Mesendoderm (in vitro differentiated cells): ENCODE measurements around the gene MYBPC2.

Experiments used
- DNase-seq: peaks from one replicate; pipeline ENCODE4 v3.0.0; 2013
- H2AK5ac ChIP-seq: 2 replicates; pipeline ENCODE4 v1.6.1; 2013; ENCODE audit warnings: low read length, inconsistent platforms
- H2BK120ac ChIP-seq: 2 replicates; pipeline ENCODE4 v1.6.1; 2013; ENCODE audit warnings: low read depth, mild to moderate bottlenecking, low read length, moderate library complexity, mixed read lengths
- H2BK15ac ChIP-seq: replicated peaks from 2 replicates; pipeline ENCODE4 v1.6.1; 2013; ENCODE audit warnings: low read depth, mild to moderate bottlenecking, moderate library complexity
- H2BK5ac ChIP-seq: 2 replicates; pipeline ENCODE4 v1.6.1; 2013; ENCODE audit warnings: low read length, inconsistent platforms
- H3K18ac ChIP-seq: 2 replicates; pipeline ENCODE4 v1.6.1; 2013; ENCODE audit warnings: mild to moderate bottlenecking, low read length, mixed read lengths
- H3K23ac ChIP-seq: one replicate; pipeline ENCODE4 v1.6.1; 2013; ENCODE audit warnings: low read length
- H3K27ac ChIP-seq: 2 replicates; pipeline ENCODE4 v1.5.1; 2013; ENCODE audit warnings: low read depth, mild to moderate bottlenecking, inconsistent platforms, low read length, moderate library complexity
- H3K27me3 ChIP-seq: 2 replicates; pipeline ENCODE4 v1.6.1; 2013; ENCODE audit warnings: low read length, control low read depth, mild to moderate bottlenecking, inconsistent platforms; ENCODE audit not compliant: insufficient read depth, poor library complexity
- H3K36me3 ChIP-seq: 2 replicates; pipeline ENCODE4 v1.6.1; 2013; ENCODE audit warnings: low read length, inconsistent platforms; ENCODE audit not compliant: control insufficient read depth, insufficient read depth
- H3K4ac ChIP-seq: one replicate; pipeline ENCODE4 v1.6.1; 2013; ENCODE audit warnings: low read depth, mild to moderate bottlenecking, low read length, moderate library complexity
- H3K4me1 ChIP-seq: 2 replicates; pipeline ENCODE4 v1.6.1; 2013; ENCODE audit warnings: low read depth, low read length, inconsistent platforms; ENCODE audit not compliant: control insufficient read depth
- H3K4me2 ChIP-seq: 2 replicates; pipeline ENCODE4 v1.6.1; 2013; ENCODE audit warnings: low read length
- H3K4me3 ChIP-seq: 2 replicates; pipeline ENCODE4 v1.5.1; 2013; ENCODE audit warnings: mild to moderate bottlenecking, low read length
- H3K56ac ChIP-seq: one replicate; pipeline ENCODE4 v1.6.1; 2013; ENCODE audit warnings: low read length
- H3K79me1 ChIP-seq: 2 replicates; pipeline ENCODE4 v1.6.1; 2013; ENCODE audit warnings: low read length, inconsistent platforms
- H3K79me2 ChIP-seq: 2 replicates; pipeline ENCODE4 v1.6.1; 2013; ENCODE audit warnings: mild to moderate bottlenecking, low read length; ENCODE audit not compliant: control insufficient read depth, insufficient read depth
- H3K9ac ChIP-seq: 2 replicates; pipeline ENCODE4 v1.6.1; 2013; ENCODE audit warnings: low read length, inconsistent platforms
- H4K5ac ChIP-seq: one replicate; pipeline ENCODE4 v1.6.1; 2013; ENCODE audit warnings: low read length
- H4K8ac ChIP-seq: one replicate; pipeline ENCODE4 v1.6.1; 2013; ENCODE audit warnings: low read depth, mild to moderate bottlenecking, control low read depth, low read length, moderate library complexity
- WGBS: extraction: QIAGEN DNeasy Blood & Tissue Kit; methylation state at CpG from one replicate; pipeline ENCODE4 v1.1.7; 2013; ENCODE audit warnings: low lambda C conversion rate, missing lambda C conversion rate; ENCODE audit not compliant: insufficient coverage; ENCODE audit errors: extremely low coverage; 5-methylcytosine and 5-hydroxymethylcytosine counted together

The MYBPC2 gene

GRCh38 chr19:50492303-50493052 lies 59.8 kb downstream of the MYBPC2 start:
- no peaks in the 10 kb centered on the region for H3K79me1 ChIP-seq
- H3K79me2 ChIP-seq = no peaks in the 10 kb centered on the region
- H2BK120ac ChIP-seq = no peak overlapping the region
- H3K36me3 ChIP-seq = no peaks in the 10 kb centered on the region
- peak overlapping the region; percentile 31 for H3K56ac ChIP-seq
- no peak overlapping the region for H3K4me3 ChIP-seq
- H4K8ac ChIP-seq = no peak overlapping the region
- WGBS = no CpG with 5 or more reads among the region's 12 CpGs
- DNase-seq = peak; percentile 44
- no peaks in the 10 kb centered on the region for H3K4me1 ChIP-seq
- H4K5ac ChIP-seq = no peak overlapping the region
- H3K4me2 ChIP-seq = no peak overlapping the region
- H3K27ac ChIP-seq = no peak overlapping the region
- no peak overlapping the region for H3K23ac ChIP-seq
- no peak overlapping the region for H3K18ac ChIP-seq
- no peak overlapping the region for H2BK5ac ChIP-seq
- no peak overlapping the region for H3K9ac ChIP-seq
- H3K4ac ChIP-seq = no peak overlapping the region
- H2AK5ac ChIP-seq = no peak overlapping the region
- no peak overlapping the region for H2BK15ac ChIP-seq
- H3K27me3 ChIP-seq = peaks cover 37% of the 10 kb centered on the region

GRCh38 chr19:50493171-50493570 lies 60.5 kb downstream of the MYBPC2 start:
- peaks cover 34% of the 10 kb centered on the region for H3K27me3 ChIP-seq
- H2BK120ac ChIP-seq = no peak overlapping the region
- no peak overlapping the region for H4K5ac ChIP-seq
- no peaks in the 10 kb centered on the region for H3K79me1 ChIP-seq
- H3K4me2 ChIP-seq = no peak overlapping the region
- H4K8ac ChIP-seq = no peak overlapping the region
- H3K4ac ChIP-seq = no peak overlapping the region
- H3K4me3 ChIP-seq = no peak overlapping the region
- H3K4me1 ChIP-seq = no peaks in the 10 kb centered on the region
- no peak overlapping the region for H3K27ac ChIP-seq
- WGBS = no CpG with 5 or more reads among the region's 8 CpGs
- H3K23ac ChIP-seq = no peak overlapping the region
- no peaks in the 10 kb centered on the region for H3K79me2 ChIP-seq
- H2BK15ac ChIP-seq = no peak overlapping the region
- no peak for DNase-seq
- H2AK5ac ChIP-seq = no peak overlapping the region
- no peaks in the 10 kb centered on the region for H3K36me3 ChIP-seq
- no peak overlapping the region for H3K56ac ChIP-seq
- H2BK5ac ChIP-seq = no peak overlapping the region
- no peak overlapping the region for H3K9ac ChIP-seq
- no peak overlapping the region for H3K18ac ChIP-seq

GRCh38 chr19:50494186-50495019 lies 61.7 kb downstream of the MYBPC2 start:
- WGBS = no CpG with 5 or more reads among the region's 7 CpGs
- Histone ChIP-seq H3K36me3 (no peaks in the 10 kb centered on the region), H2BK15ac (no peak overlapping the region), H3K9ac (no peak overlapping the region), H3K79me2 (no peaks in the 10 kb centered on the region), H3K56ac (no peak overlapping the region), H2BK5ac (no peak overlapping the region), H4K8ac (no peak overlapping the region), H3K4me1 (no peaks in the 10 kb centered on the region), H3K27ac (no peak overlapping the region), H4K5ac (no peak overlapping the region), H2BK120ac (no peak overlapping the region), H2AK5ac (no peak overlapping the region), H3K4me3 (no peak overlapping the region), H3K4me2 (no peak overlapping the region), H3K4ac (no peak overlapping the region), H3K18ac (no peak overlapping the region), H3K23ac (no peak overlapping the region), H3K79me1 (no peaks in the 10 kb centered on the region), H3K27me3 (peaks cover 24% of the 10 kb centered on the region)
- no peak for DNase-seq

- no peak overlapping the region for H2BK15ac ChIP-seq
- H4K8ac ChIP-seq = no peak overlapping the region
- H3K36me3 ChIP-seq = no peaks in the 10 kb centered on the region
- peaks cover 20% of the 10 kb centered on the region for H3K27me3 ChIP-seq
- no peak overlapping the region for H2BK120ac ChIP-seq
- no peak overlapping the region for H3K4me2 ChIP-seq
- H3K79me2 ChIP-seq = no peaks in the 10 kb centered on the region
- WGBS = no CpG with 5 or more reads among the region's 5 CpGs
- H3K4me1 ChIP-seq = no peaks in the 10 kb centered on the region
- no peak overlapping the region for H3K4me3 ChIP-seq
- no peak overlapping the region for H3K9ac ChIP-seq
- H3K23ac ChIP-seq = no peak overlapping the region
- no peak for DNase-seq
- H2BK5ac ChIP-seq = no peak overlapping the region
- no peak overlapping the region for H3K27ac ChIP-seq
- H3K18ac ChIP-seq = no peak overlapping the region
- no peak overlapping the region for H3K56ac ChIP-seq
- H3K4ac ChIP-seq = no peak overlapping the region
- H2AK5ac ChIP-seq = no peak overlapping the region
- no peaks in the 10 kb centered on the region for H3K79me1 ChIP-seq
- H4K5ac ChIP-seq = no peak overlapping the region
Measured at GRCh38 chr19:50495020-50495531, 62.4 kb downstream of the MYBPC2 start.

- Histone ChIP-seq H3K27me3 (peaks cover 10% of the 10 kb centered on the region), H3K56ac (peak overlapping the region; percentile 42), H3K23ac (no peak overlapping the region), H4K5ac (no peak overlapping the region), H2BK15ac (no peak overlapping the region), H2BK120ac (no peak overlapping the region), H3K36me3 (no peaks in the 10 kb centered on the region), H3K79me2 (no peaks in the 10 kb centered on the region), H2AK5ac (no peak overlapping the region), H3K18ac (no peak overlapping the region), H3K4ac (no peak overlapping the region), H4K8ac (no peak overlapping the region), H3K79me1 (no peaks in the 10 kb centered on the region), H3K9ac (no peak overlapping the region), H3K4me3 (no peak overlapping the region), H3K4me2 (no peak overlapping the region), H3K4me1 (no peaks in the 10 kb centered on the region), H3K27ac (no peak overlapping the region), H2BK5ac (no peak overlapping the region)
- DNase-seq = peak; percentile 77
- whole genome bisulfite sequencing = no CpG with 5 or more reads among the region's 30 CpGs
Measured at GRCh38 chr19:50496189-50497021, 63.7 kb downstream of the MYBPC2 start.
